HG03045 (cell line): Measurements from ENCODE around the gene RPS17.
"Not testable (repeated sequence)": the region's sequence is repeated elsewhere in the genome, so short reads cannot be mapped to it uniquely, and the experiment has no call there.

ENCODE experiments used
- ATAC-seq: cut with Tn5 transposase; IDR thresholded peaks from one replicate; pipeline ENCODE4 v1.9.1; 2021; ENCODE audit warnings: mild to moderate bottlenecking, moderate library complexity; ENCODE audit not compliant: unreplicated experiment

The RPS17 gene

DNA sequence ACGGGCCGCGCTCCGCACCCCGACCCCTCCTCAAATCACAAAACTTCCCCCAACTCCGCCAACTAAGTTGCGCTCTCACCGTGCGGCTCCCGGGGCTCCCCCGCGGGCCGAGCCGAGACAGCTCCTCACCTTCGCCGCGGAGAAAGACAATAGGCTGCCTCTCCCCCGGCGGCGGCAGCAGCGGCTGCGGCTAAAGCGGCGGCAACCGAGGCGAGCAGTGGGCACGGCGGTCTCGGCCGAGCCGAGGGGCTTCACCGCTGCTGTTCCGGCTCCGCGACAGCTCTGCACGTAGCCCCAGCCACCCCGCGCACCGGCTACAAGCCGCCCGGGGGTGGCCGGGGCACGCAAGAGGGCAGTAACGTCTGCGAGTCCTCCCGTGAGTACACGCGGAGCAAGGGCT, 26.7 kb downstream of the RPS17 start:
- not testable (repeated sequence) for ATAC-seq

GRCh38 chr15:82507693-82508092, 32.6 kb downstream of the RPS17 start:
- not testable (repeated sequence) for ATAC-seq

DNA sequence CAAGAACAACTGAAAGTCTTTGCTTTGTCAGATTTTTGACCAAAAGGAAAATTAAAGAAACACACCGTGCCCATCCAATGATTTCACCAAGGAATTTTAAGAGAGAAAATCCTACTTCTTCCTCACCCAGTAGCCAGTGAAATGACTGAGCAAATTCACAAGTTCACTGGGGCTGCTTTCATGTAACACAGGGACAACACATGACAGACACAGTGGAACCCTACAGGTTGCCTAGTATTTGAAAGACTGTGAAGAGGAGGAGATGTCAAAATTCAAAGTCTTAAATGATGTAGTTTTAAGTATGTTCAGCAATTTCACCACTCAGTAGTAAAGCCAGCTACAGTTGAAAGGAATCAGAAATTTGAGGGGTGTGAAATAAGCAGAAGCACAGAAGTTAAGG, 33.2 kb downstream of the RPS17 start:
- ATAC-seq: not testable (repeated sequence)

DNA sequence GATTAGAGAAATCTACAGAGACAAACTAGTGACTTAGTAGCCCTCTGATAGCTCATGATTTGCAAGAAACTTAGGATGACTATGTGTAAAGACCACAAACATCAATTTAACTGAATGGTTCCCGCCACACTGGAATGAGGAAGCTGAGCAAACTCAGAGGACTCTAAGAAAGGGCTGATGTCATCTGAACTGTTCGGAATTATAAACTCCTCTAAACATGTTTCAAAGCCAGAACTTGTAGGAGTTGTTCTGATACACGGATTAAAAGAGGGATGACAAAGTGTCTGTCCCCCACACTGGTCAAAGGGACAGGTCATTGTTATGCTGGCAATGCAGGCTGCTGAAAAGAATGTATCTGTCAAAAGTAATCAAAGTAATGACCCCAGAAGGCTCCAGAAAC, 34.4 kb downstream of the RPS17 start:
- not testable (repeated sequence) for ATAC-seq

DNA sequence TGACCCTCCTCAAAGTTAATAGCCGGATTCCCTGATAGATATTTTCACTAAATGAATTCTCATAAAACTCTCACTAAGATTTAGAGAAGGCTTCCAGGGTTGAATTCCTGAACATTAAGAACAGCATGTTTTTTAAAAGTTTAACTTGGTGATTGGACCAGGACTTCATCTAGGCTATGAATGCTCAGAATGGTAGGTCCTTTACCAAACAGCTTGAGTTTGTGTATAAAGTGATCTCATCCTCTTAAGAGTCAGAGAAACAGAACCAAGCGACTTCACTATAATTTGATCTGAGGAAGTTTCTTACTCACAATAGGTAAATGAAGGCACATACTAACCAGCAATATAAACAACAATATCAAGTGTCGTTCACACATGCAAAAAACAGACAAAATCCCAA, 36.2 kb downstream of the RPS17 start:
- not testable (repeated sequence) for ATAC-seq

GRCh38 chr15:82502700-82503339, 37.4 kb downstream of the RPS17 start:
- peak; percentile 7 for ATAC-seq

DNA sequence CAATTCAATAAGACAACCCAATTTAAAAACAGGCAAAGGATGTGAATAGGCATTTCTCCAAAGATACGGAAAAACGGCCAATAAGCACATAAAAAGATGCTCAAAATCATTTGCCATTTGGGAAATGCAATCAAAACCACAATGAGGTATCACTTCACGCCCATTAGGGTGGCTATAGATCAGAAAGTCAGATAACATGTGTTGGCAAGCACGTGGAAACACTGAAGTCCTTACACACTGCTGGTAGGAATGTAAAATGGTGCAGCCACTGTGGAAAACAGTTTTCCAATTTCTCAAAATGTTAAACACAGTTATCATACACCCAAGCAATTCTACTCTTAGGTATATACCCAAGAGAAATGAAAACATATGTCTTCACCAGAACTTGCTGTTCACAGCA, 39.5 kb downstream of the RPS17 start:
- not testable (repeated sequence) for ATAC-seq

DNA sequence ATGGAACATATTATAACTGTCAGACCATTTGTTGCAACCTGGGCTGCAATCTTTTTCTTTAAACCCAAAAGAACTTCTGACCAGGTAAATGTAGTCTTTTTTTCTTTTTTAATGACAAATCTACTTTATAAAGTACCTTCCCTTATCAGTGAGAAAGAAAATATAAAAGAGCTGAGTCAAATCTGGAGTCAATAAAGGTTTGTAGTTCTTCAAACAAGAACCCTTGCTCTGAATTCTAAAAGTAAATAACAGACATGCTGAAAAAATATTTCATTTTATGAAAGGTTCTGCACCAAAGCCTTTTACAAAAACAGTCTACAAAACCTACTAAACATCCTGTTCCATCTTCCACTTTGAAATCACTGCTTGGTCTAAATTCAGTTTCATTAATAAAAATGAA, 42.3 kb downstream of the RPS17 start:
- not testable (repeated sequence) for ATAC-seq

DNA sequence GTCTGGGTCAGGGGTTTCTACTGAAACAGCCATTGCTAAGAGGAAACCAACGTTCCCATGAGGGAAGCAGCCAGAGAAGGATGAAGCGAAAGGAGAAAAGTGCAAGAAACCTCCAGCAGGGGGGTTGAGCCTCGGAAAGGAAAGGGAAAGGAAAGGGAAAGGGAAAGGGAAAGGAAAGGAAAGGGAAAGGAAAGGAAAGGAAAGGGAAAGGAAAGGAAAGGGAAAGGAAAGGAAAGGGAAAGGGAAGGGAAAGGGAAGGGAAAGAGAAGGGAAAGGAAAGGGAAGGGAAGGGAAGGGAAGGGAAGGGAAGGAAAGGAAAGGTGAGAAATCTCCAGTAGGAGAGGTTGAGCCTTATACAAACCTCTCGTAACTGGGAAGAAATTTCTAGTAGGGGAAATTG, 52.0 kb downstream of the RPS17 start:
- ATAC-seq: not testable (repeated sequence)

DNA sequence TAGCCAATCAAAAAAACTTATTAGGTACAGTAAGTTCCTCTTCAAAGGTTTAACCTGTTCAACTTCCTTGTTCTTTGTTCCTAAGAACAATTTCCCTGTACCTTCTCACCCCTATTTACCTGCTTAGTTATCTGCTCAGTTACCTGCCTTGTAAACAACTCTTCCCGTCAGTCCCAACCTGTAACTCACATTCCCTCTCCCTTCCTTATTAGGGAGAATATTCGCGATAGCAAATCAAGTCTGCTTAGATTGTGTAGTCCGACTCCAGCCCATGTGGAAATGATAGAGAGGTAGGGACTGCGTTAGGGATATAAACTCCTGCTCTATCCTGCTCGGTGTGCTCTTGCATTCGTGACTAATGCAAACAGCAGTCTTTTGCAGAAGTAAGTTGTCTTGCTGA, 53.2 kb downstream of the RPS17 start:
- ATAC-seq: not testable (repeated sequence)
